GM18526 (cell line): ENCODE measurements around the gene MAP3K19.

Source experiments
- POLR2A ChIP-seq: IDR thresholded peaks from 3 replicates; pipeline ENCODE4 v1.6.1; 2011; ENCODE audit not compliant: insufficient read length; ENCODE audit errors: extremely low read depth

Gene MAP3K19

DNA sequence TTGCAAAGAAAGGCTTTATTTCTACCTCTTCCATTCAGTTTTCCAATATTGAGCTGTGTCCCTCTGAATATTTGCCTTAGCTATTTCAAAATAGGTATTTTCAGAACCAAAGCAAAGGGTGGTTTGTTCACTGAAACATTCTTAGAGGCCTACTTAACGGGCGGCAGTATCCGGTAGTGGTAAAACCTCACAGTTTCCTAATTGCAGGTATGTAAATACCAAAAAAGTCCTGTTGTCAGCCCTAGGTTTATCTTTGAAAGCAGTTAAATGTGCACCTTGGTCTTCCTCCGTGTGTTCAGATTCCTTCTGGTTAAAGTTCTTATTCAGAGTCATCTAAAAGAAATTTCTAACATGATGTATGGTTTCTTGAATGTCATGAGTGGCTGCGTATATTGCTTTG, 89.8 kb downstream of the MAP3K19 start:
- no peak for TF ChIP-seq POLR2A

- TF ChIP-seq POLR2A = no peak
Measured at GRCh38 chr2:134955744-134956143, 91.5 kb downstream of the MAP3K19 start.

GRCh38 chr2:134954065-134954464, 93.2 kb downstream of the MAP3K19 start:
- TF ChIP-seq POLR2A = no peak

DNA sequence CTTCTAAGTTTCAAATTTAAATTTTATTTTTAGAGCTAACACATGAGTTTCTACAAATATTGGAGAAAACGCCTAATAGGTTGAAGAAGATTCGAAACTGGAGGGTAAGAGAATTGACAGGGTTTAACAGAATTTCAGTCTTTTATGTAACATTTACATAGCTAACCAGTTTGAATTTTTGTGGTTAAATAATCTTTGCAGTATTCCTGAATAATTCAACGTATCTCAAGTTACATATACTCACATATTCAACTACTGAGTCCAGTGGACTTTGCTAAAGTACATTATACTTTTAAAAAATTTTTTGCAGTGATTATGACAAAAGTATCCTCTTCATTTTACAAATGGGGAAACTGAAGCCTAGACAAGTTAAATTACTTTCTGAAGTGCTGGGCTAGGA, 94.6 kb downstream of the MAP3K19 start:
- no peak for TF ChIP-seq POLR2A

DNA sequence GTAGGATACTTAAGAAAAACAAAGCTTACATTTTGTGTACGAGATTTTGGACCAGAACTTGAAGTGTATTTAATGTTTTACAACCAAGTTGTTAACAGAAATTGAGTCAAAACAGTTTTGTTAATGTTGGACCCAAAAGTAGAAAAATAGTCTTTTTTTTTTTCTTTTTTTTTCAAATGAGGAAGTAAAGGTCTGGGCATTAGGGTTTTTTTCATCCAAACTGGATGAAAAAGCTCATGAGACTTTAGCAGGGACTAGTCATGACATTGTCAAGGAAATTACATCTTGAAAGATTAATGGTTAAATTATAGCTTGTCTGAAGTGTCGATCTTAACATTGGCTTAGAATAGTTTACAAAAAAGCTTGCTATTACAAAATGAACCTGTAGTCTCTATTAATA, 96.4 kb downstream of the MAP3K19 start:
- TF ChIP-seq POLR2A = no peak

GRCh38 chr2:134949981-134950708, 97.1 kb downstream of the MAP3K19 start:
- no peak for TF ChIP-seq POLR2A

- TF ChIP-seq POLR2A = no peak
Measured at GRCh38 chr2:134946073-134946472, 101.2 kb downstream of the MAP3K19 start.

- TF ChIP-seq POLR2A = no peak
Measured at GRCh38 chr2:134944975-134945374, 102.3 kb downstream of the MAP3K19 start.

- no peak for TF ChIP-seq POLR2A
Measured at GRCh38 chr2:134943540-134943939, 103.7 kb downstream of the MAP3K19 start.

- no peak for TF ChIP-seq POLR2A
Measured at GRCh38 chr2:134936691-134937090, 110.6 kb downstream of the MAP3K19 start.

- no peak for TF ChIP-seq POLR2A
Measured at GRCh38 chr2:134934641-134935040, 112.6 kb downstream of the MAP3K19 start.

DNA sequence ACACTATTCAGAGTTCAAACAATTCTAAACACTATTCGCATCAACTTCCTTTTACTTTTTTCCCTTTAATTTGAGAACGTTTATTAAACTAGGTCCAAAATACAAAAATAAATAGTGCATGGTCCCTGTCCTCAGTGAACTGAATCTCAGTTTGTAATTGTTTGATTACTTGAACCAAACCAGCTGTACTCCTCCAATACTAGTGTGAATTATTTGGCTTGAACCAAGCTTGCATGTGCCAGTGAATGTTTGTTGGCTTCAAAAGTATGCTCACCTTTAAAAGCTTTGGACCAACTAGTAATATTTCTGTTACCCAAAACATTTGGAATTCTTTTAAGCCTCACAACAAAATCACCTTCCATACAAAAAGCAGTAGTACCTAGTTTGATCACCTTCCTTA, 113.1 kb downstream of the MAP3K19 start:
- no peak for TF ChIP-seq POLR2A

GRCh38 chr2:134933732-134934131, 113.5 kb downstream of the MAP3K19 start:
- no peak for TF ChIP-seq POLR2A

DNA sequence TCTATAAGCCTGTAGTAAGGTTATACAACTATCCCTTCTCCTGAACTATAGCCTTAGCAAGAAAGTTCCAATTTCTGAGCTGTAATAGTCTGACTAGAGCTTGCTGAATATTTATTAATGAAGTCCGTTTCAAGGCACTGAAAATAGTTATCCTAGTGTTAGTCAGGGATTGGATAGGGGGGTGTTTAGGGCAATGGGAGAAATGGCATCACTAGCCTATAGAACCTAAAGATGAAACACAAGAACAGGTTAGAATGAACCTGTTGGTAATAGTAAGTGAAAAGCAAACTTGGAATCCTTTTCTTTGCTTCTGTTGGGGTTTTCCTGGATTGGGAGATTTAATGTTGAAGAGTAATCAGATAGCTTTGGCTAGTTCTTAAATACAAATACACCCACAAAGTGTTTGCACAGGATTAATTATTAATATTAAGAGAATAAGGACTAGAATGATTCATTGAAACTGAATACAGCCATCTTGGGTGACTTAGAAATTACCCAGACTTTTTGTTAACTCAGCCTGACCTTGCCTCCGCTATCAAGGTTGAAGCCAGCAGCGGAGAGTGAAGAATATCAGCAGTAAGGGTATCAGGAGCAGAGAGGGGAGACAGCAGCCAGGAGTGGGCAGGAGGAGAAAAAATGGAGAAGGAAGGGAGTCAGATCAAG, 114.3 kb downstream of the MAP3K19 start:
- no peak for TF ChIP-seq POLR2A

GRCh38 chr2:134927195-134927594, 120.1 kb downstream of the MAP3K19 start:
- TF ChIP-seq POLR2A = no peak

DNA sequence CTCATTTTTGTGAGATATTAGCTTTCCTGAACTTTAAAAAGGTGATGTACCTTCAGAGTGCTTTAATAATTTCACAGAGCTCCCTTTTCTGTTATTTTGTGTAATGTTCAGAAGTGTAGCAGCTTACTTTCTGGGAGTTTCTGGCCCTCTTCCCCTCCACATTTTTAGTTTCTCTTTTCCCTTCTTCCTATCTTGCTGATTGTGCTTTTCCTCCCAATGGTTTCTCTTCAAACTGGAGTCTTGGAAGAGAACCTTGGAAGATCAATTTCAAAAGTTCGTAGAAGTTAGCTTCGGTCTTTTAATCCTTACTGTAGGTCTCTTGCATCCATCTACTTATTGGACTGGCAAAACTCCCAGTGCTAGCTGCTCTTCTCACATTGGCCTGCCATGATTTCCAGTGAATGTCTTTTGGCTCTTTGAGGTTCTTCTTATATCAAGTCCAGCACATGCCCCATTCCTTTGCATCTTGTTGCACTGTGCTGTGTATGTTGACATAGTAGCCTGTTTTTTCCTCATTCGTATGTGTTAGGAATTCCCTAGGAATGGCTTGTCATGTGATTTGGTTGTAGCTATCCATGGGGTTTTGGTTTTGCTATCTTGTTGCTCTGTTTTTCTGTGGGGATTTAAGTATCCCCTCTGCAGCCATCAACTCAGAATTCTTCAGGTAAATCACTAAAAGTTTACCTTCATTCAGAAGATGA, 120.9 kb downstream of the MAP3K19 start:
- no peak for TF ChIP-seq POLR2A
